Measurements from ENCODE around the gene CETP.

DNA sequence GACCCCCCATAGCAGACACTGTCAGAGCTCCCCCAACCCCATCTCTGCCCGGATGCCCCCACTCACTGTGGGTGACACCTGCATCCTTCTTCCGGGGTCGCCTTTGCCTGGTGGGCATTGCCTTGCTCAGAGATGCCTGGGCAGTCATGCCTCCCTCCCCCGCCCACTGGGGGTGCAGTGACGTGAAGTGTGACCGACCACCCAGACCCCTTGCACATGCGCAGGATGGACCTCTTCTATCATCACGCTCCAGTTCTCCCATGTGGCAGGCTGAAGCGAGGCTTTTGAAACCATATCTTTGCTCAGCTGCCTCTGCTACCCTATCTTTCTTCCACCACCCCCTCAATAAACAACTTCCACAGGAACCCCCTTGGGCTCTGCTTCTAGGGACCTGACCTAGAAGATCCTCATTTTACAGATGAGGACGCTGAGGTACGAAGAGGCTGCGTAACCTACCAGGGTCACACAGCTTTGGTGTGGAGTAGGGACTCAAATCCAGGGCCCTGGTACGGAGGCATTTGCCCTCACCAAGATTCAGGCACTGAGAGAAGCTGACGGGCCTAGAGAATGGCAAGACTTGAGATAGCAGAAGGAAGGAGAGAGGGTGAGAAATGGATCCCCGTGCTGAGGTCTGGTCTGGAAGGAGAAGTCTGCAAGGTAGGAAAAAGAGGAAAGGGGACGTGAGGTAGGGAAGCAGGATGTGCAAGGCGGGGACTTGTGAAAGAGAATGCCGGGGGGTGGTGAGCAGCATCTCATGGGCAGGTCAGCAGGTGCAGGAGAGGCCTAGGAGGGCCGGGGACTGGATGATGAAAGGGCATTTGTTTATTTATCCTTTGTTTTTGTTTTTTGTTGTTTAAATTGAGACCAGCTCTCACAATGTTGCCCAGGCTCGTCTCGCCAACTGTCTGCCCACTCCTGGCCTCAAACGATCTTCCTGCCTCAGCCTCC, 42.0 kb downstream of the CETP start:
- TF ChIP-seq CTCF (IDR thresholded peaks at IDR 0.05 in 4 of 5, conservative IDR thresholded peaks at IDR 0.05 in 1 of 5) (no peak), POLR2A (IDR thresholded peaks at IDR 0.05) (no peak)
